Measurements from ENCODE around the gene CYP21A2.

Gene CYP21A2

GRCh38 chr6:32069878-32070515 is 31.8 kb downstream of the CYP21A2 start:
- no peak for DNase-seq
- TF ChIP-seq GATA1 (IDR thresholded peaks at IDR 0.05; ENCODE audit: low read depth, low read length) (no peak), POLR2A (IDR thresholded peaks at IDR 0.05; ENCODE audit: low read length) (no peak)

- DNase-seq = no peak
- no peak for TF ChIP-seq POLR2A (IDR thresholded peaks at IDR 0.05; ENCODE audit: low read length)
- no peak for TF ChIP-seq GATA1 (IDR thresholded peaks at IDR 0.05; ENCODE audit: low read depth, low read length)
Observed at GRCh38 chr6:32070814-32071543, 32.8 kb downstream of the CYP21A2 start.

GRCh38 chr6:32073101-32073500 is 34.9 kb downstream of the CYP21A2 start:
- no peak for TF ChIP-seq POLR2A (IDR thresholded peaks at IDR 0.05; ENCODE audit: low read length)
- no peak for DNase-seq

- no peak for DNase-seq
- TF ChIP-seq GATA1 (IDR thresholded peaks at IDR 0.05; ENCODE audit: low read depth, low read length) = no peak
- TF ChIP-seq POLR2A (IDR thresholded peaks at IDR 0.05; ENCODE audit: low read length) = no peak
Observed at GRCh38 chr6:32073613-32074012, 35.4 kb downstream of the CYP21A2 start.

GRCh38 chr6:32074996-32075532 is 36.8 kb downstream of the CYP21A2 start:
- TF ChIP-seq GATA1 (IDR thresholded peaks at IDR 0.05; ENCODE audit: low read depth, low read length) = no peak
- no peak for DNase-seq

- DNase-seq = no peak
- TF ChIP-seq GATA1 (IDR thresholded peaks at IDR 0.05; ENCODE audit: low read depth, low read length) (no peak), POLR2A (IDR thresholded peaks at IDR 0.05; ENCODE audit: low read length) (no peak)
Observed at GRCh38 chr6:32075781-32076180, 37.6 kb downstream of the CYP21A2 start.

- DNase-seq = no peak
- TF ChIP-seq GATA1 (IDR thresholded peaks at IDR 0.05; ENCODE audit: low read depth, low read length) (no peak), POLR2A (IDR thresholded peaks at IDR 0.05; ENCODE audit: low read length) (no peak)
Observed at GRCh38 chr6:32076321-32076809, 38.1 kb downstream of the CYP21A2 start.

GRCh38 chr6:32079566-32080290 is 41.5 kb downstream of the CYP21A2 start:
- no peak for TF ChIP-seq GATA1 (IDR thresholded peaks at IDR 0.05; ENCODE audit: low read depth, low read length)
- TF ChIP-seq POLR2A (IDR thresholded peaks at IDR 0.05; ENCODE audit: low read length) = no peak
- DNase-seq = no peak

- TF ChIP-seq POLR2A (IDR thresholded peaks at IDR 0.05; ENCODE audit: low read length) (no peak), GATA1 (IDR thresholded peaks at IDR 0.05; ENCODE audit: low read depth, low read length) (no peak)
- no peak for DNase-seq
Observed at GRCh38 chr6:32081168-32081990, 43.2 kb downstream of the CYP21A2 start.

GRCh38 chr6:32082478-32082877 is 44.3 kb downstream of the CYP21A2 start:
- no peak for DNase-seq
- TF ChIP-seq POLR2A (IDR thresholded peaks at IDR 0.05; ENCODE audit: low read length) (no peak), GATA1 (IDR thresholded peaks at IDR 0.05; ENCODE audit: low read depth, low read length) (no peak)

- no peak for TF ChIP-seq GATA1 (IDR thresholded peaks at IDR 0.05; ENCODE audit: low read depth, low read length)
- TF ChIP-seq POLR2A (IDR thresholded peaks at IDR 0.05; ENCODE audit: low read length) = no peak
- no peak for DNase-seq
Observed at GRCh38 chr6:32082935-32083334, 44.7 kb downstream of the CYP21A2 start.

- DNase-seq = no peak
- TF ChIP-seq POLR2A (IDR thresholded peaks at IDR 0.05; ENCODE audit: low read length) (no peak), GATA1 (IDR thresholded peaks at IDR 0.05; ENCODE audit: low read depth, low read length) (no peak)
Observed at GRCh38 chr6:32083812-32084768, 45.9 kb downstream of the CYP21A2 start.
